Hematopoietic multipotent progenitor cell treated with erythropoietin and hydrocortisone succinate and interleukin-3 and kit ligand, for 4 days (in vitro differentiated cells): ENCODE data around the gene JMJD6.
"Not testable (repeated sequence)": the region's sequence is repeated elsewhere in the genome, so short reads cannot be mapped to it uniquely, and the experiment has no call there.

Experiments used
- DNase-seq: peaks from one replicate; pipeline ENCODE4 v3.0.0-alpha.2; 2015

The JMJD6 gene

GRCh38 chr17:76716146-76716838, 10.1 kb downstream of the JMJD6 start:
- DNase-seq = peak; percentile 92

- DNase-seq = no peak
Observed at GRCh38 chr17:76715496-76715830, 10.9 kb downstream of the JMJD6 start.

GRCh38 chr17:76714822-76715495, 11.4 kb downstream of the JMJD6 start:
- DNase-seq = peak; percentile 83

GRCh38 chr17:76714336-76714735, 12.1 kb downstream of the JMJD6 start:
- no peak for DNase-seq

GRCh38 chr17:76713765-76714164, 12.6 kb downstream of the JMJD6 start:
- no peak for DNase-seq

- not testable (repeated sequence) for DNase-seq
Observed at GRCh38 chr17:76712321-76712720, 14.1 kb downstream of the JMJD6 start.

GRCh38 chr17:76710863-76711611, 15.4 kb downstream of the JMJD6 start, which contains the start of gene MXRA7:
Gene MXRA7, minus strand, starts transcription at chr17:76710965. Its CDS starts 19 bp downstream, at chr17:76710946.
- DNase-seq = peak; percentile 67

GRCh38 chr17:76709951-76710862, 16.2 kb downstream of the JMJD6 start:
- not testable (repeated sequence) for DNase-seq

- no peak for DNase-seq
Observed at GRCh38 chr17:76709077-76709950, 17.1 kb downstream of the JMJD6 start.

GRCh38 chr17:76707985-76708807, 18.2 kb downstream of the JMJD6 start:
- no peak for DNase-seq

GRCh38 chr17:76706817-76707216, 19.6 kb downstream of the JMJD6 start:
- DNase-seq = no peak

- no peak for DNase-seq
Observed at GRCh38 chr17:76704805-76705204, 21.6 kb downstream of the JMJD6 start.

- DNase-seq = no peak
Observed at GRCh38 chr17:76702941-76703637, 23.3 kb downstream of the JMJD6 start.

- DNase-seq = peak; percentile 33
Observed at GRCh38 chr17:76702076-76702475, 24.3 kb downstream of the JMJD6 start.

- no peak for DNase-seq
Observed at GRCh38 chr17:76701471-76701967, 24.9 kb downstream of the JMJD6 start.

GRCh38 chr17:76700617-76701470, 25.6 kb downstream of the JMJD6 start:
- DNase-seq = no peak

GRCh38 chr17:76700270-76700616, 26.2 kb downstream of the JMJD6 start:
- DNase-seq = no peak

- not testable (repeated sequence) for DNase-seq
Observed at GRCh38 chr17:76698466-76698977, 27.9 kb downstream of the JMJD6 start.
